ENCODE results near the gene METTL26. TPM values are rescaled to one million over a fixed set of nuclear protein-coding genes. Genes with fewer than 3 reads are reported as not detected.

The METTL26 gene
- total and polyA plus RNA-seq, 9 of the 15 experiments (the other 6 are each of a cell fraction or from before 2014, with no cell fraction given) = 7.3 to 262 (median 80.9) TPM

DNA sequence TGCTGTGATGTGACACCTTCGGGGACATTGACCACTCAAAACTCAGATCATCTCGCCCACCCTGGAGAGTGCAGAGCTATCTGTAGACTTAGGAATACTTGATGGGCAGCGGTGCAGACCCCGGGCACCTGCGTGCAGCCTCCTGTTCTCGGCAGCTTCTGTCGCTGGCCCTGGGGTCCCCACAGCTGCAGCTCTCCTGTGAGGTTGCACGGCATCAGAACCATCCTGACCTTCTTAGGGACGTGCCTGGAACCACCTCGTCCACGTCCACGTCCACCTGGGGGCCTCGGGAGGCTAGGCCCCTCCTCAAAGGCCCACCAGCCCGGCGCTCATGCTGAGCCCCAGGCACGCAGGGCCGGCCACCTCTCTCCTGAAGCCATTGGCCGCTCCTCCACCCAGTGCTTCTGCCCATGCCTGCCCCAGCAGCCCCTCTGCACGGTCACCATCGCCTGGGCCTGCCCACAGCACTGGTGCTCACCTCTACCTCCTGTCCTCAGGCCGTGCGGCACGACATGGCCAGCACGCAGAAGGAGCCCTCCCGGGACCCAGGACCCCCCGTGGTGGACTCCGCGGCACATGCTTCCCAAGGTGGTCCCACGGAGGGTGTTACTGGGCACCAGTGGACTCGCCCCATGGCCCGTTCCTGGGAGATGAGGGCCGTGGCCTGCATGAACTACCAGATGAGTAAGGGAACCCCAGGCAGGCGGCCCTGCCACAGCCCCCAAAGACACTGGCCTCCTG lies 7.6 kb downstream of the METTL26 start:
- 91% methylated on average over 30 of the region's 33 CpGs for WGBS (ENCODE audit: insufficient coverage, low coverage, missing lambda C conversion rate)
- Histone ChIP-seq H3K27me3 (ENCODE audit: control insufficient read depth in 2 of 2, insufficient read depth in 2 of 2, low read length in 2 of 2) (no peaks in the 10 kb centered on the region), H3K79me2 (ENCODE audit: control insufficient read depth, insufficient read depth, low read length) (0 out of 3 replicates have a peak, but pooled peaks cover 12% of the 10 kb centered on the region), H3K27ac (ENCODE audit: extremely low read depth, low read depth, low read length) (no peak overlapping the region), H3K9me3 (replicated peaks; ENCODE audit: control insufficient read depth, insufficient read depth, low read depth, low read length) (no peaks in the 10 kb centered on the region), H3K9ac (ENCODE audit: insufficient read depth in 1 of 2, low read depth in 2 of 2, low read length in 2 of 2) (peak overlapping the region in 1 of 2 experiments; percentile 84; a peak in 1 of 4 replicates), H3K9me1 (ENCODE audit: control insufficient read depth, insufficient read depth, low read length) (no peaks in the 10 kb centered on the region), H2AFZ (ENCODE audit: low read depth, low read length) (no peak overlapping the region), H4K20me1 (replicated peaks; ENCODE audit: control insufficient read depth, insufficient read depth, low read length) (no peaks in the 10 kb centered on the region), H3K4me1 (replicated peaks in 1 of 2; ENCODE audit: control insufficient read depth in 2 of 2, insufficient read depth in 2 of 2, low read length in 2 of 2) (peaks cover 29 to 92% of the 10 kb centered on the region in 2 experiments), H3K4me3 (no peak overlapping the region), H3K4me2 (ENCODE audit: insufficient read depth, low read length) (no peak overlapping the region), H3K36me3 (ENCODE audit: control insufficient read depth, insufficient read depth, low read length) (peaks cover 31% of the 10 kb centered on the region; the same call in 2 of the 3 replicates)
- no peak for FAIRE-seq
- POLR2A ChIA-PET = interaction anchor here (0.7 to 0.9 kb wide), 6 partner anchors 38 to 405 kb away, joined by 3 to 4 read pairs (median 3); no protein-coding TSS in a partner anchor
- intact Hi-C loops (cut with micrococcal nuclease) = no loop called here
- CTCF ChIA-PET (ENCODE audit: low intra/inter-chr PET ratio) = no interaction called here
- TF ChIP-seq ELF1 (tag; IDR thresholded peaks at IDR 0.05) (no peak), POLR2G (IDR thresholded peaks at IDR 0.05; ENCODE audit: low read depth, low read length) (peak; percentile 56; the same call in 1 of the 2 replicates), BRD4 (IDR thresholded peaks at IDR 0.05) (no peak)
- in situ Hi-C loops (cut with MboI) = no loop called here
- no TSS peak for BruUV-seq (replicated peaks)
- no peak for DNase-seq (ENCODE audit: extremely low read depth in 1 of 4, low spot score in 3 of 4)
- ATAC-seq = no peak
